HG02973 (cell line): Measurements from ENCODE around the gene MTHFD2L.
"Not testable (repeated sequence)": the region's sequence is repeated elsewhere in the genome, so short reads cannot be mapped to it uniquely, and the experiment has no call there.

Experiments
- ATAC-seq: cut with Tn5 transposase; IDR thresholded peaks from one replicate; pipeline ENCODE4 v1.9.1; 2021; ENCODE audit warnings: moderate library complexity; ENCODE audit not compliant: unreplicated experiment

Gene MTHFD2L

GRCh38 chr4:74157561-74158465 is at the start of gene MTHFD2L:
TSS of gene MTHFD2L (plus strand) at chr4:74158118. CDS start at chr4:74158139, 21 bp downstream.
- ATAC-seq = peak; percentile 97

DNA sequence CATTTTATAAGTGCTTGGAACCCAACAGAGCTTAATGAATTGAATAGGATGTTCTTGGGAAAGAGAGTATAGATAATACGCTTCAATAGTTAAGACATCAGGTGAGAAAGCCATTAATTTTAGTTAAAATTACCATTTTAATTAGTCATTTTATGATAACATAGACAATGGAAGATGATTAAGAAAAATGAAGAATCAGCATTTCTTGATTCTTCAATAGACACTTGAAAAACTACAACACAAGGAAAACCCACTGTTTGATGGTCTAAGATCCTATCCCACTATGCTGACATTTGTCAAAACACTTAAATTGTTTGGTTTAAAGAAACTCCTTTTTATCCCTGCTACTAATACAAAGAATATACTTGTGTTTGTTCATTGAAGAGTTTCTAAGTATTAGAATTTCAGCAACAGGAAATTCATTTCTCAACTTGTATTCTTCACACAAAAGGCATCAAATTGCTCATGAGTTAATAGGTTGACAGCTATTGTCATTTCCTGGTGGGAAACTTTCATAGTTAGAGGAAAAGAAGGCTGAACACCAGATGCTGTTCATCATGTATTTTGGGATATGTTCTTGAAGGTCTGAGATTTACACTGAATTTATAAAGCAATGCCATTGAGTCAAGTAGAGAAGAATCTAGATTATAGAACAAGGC is 49.3 kb upstream of the MTHFD2L start:
- no peak for ATAC-seq

DNA sequence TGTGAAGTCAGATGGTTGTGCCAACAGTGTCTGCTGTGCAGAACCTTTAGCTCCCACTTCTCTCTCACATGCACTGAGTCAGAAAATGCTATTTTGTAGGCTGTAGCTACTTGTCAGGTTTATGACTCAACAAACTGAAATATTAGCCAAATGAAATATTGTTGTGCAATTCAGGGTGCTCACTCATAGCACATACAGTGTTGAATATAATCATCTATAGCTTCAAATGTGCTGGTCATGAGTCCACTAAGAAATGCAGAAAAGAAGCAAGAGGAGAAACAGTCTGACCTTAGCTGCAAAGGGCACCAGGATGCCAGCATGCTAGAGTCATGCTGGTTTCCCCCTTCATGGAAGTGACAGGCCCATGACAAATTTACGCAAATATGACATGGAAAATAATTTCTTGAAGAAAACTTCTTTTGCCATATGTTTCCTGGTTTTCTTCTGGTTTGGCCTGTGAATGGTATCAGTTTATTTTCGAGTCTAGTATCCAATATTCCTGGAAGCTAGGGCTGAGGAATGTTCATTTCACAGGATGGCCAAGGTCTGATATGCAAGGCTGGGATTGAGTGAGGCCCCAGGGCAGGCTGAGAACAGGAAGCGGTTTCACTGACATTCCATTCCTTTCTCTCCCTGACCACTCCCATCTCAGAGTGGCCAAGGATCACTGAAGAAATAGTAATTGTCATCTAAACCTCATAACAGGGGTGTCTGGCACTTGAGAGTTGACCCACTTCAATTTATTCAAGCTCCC is 48.6 kb upstream of the MTHFD2L start:
- ATAC-seq = no peak

GRCh38 chr4:74109870-74110605 is 47.9 kb upstream of the MTHFD2L start:
- ATAC-seq = no peak

DNA sequence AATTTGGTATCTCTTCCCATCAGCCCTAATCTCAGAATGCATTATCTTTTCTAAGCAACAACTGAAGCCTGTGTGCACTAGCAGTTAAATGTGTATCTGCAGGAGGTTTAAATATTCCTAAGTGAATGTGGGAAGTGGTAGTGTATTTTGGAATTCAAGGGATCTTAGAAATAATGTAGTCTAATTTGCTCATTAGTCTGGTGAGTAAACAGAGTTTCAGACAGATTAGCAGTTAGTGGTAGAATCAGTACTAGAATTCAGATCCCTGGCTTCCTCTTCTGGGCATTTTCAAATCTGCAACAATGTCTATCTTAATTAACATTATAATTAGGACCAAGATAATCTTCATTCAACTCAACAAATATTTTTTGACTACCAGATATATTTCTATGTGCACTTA is 47.2 kb upstream of the MTHFD2L start:
- no peak for ATAC-seq

DNA sequence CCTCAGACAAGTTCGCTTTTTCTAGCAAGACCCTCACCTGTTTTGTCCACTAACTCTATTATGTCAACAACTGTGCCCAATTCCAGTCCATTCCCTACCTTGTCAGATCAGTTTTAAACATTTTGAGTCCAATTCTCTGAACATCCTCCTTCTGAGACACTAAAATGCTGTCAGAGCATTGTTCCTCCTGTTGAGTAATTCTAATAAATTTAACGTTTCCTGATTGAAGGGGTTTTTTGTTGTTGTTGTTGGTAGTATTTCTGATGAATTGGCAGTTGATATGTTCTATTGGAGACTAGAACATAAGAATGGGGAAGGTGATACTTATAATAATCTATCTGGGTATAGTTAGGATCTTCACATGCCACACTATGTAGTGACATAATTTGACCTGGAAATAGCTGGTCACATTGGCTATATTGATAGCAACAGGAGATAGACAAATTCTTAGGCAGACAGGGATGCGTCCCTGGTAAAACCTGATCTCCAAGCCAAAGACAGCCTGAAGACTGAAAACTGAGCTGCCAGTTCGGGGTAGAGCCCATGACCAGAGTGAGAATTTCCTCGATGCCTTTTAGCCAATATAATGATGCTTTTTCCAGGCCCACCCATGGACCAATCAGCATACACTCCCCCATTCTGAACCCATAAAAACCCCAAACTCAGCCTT is 46.5 kb upstream of the MTHFD2L start:
- no peak for ATAC-seq

DNA sequence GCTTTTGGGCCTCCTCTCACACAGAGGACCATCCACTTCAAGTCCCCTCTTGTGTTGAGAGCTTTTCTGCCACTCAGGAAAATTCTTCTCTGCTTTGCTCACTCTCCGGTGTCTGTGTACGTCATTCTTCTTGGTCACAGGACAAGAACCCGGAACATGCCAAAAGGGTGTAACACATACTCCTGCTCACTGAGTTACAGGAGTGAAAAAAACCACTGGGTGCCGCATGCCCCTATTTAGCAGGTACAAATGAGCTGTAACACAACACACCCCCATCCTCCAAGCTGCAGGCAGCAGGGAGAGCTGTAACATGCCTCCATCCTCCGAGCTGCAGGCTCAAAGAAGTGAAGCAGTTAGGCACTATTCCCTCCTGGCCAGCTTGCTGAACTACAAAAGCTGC is 45.9 kb upstream of the MTHFD2L start:
- no peak for ATAC-seq

DNA sequence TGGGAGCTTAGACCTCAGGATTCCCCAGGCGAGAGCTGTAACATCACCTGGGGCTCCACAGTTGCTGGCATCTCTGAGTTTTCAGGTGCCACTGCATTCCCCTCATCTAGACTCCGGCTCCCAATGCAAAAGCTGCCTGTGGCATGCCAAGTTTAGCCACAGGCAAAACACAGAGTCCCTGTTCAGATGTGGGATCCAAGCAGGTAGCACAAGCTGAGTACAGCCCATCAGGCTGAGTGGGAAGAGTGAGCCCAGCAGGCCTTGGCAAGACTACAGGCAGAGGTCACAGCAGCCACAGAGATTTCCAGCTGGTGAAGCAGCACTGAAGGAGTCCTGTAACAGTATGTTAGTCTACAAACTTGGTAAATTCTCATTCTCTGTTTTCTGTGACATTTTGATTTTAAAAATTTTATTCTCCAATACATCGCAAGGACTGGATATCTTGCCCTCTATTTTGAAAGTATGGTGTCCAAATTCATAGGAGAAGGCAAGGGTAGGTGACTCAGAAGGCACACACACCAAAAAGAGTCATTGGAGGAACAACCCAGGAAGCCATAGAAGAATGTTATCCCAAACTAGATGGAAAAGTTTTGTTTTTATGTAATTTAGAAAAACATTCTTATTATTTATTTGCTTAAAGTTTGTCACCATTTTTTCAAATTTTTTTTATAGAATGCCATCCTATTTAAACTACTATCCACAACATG is 45.4 kb upstream of the MTHFD2L start:
- ATAC-seq = no peak

DNA sequence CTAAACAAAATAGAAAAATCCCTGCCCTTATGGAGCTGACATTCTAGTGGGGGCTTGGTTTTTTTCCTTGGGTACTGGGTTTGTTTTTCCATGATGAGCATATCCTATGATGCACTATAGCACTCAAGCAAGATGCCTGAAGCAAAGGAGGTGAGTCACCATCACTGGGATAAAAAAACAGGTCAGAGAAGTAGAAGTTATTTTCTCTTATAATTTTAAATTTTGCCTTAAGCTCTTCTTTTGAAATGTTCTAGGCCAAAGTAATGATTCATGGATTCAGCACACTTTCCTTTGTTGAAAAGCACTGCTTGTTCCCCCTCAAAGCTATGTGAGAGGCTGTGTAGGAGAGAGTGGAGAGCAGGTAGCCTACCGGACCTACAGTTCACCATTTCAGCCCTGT is 43.7 kb upstream of the MTHFD2L start:
- ATAC-seq = no peak

GRCh38 chr4:74117024-74117534 is 40.8 kb upstream of the MTHFD2L start:
- ATAC-seq = no peak

DNA sequence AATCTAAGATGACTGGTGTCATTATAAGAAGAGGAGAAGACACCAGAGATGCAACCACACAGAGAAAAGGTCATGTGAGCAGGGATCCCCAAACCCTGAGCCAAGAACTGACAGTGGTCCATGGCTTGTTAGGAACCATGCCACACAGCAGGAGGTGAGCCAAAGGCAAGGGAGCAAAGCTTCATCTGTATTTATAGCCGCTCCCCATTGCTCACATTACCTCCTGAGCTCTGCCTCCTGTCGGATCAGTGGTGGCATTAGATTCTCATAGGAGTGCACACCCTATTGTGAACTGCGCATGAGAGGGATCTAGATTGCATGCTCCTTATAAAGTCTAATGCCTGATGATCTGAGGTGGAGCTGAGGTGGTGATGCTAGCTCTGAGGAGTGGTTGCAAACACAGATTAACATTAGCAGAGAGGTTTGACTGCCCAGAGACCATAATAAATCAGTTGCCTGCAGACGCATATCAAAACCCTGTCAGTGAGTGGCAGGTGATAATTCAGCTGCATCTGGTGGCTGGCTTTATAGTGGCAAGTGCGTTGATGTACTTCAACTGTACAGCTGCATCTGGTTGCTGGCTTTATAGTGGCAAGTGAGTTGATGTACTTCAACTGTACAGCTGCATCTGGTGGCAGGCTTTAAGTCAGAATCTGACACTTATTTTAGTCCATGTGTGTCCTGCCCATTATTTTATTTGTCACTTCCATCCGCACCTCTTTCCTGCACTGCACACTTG is 39.1 kb upstream of the MTHFD2L start:
- ATAC-seq = no peak

- ATAC-seq = no peak
Observed at GRCh38 chr4:74120086-74120485, 37.8 kb upstream of the MTHFD2L start.

DNA sequence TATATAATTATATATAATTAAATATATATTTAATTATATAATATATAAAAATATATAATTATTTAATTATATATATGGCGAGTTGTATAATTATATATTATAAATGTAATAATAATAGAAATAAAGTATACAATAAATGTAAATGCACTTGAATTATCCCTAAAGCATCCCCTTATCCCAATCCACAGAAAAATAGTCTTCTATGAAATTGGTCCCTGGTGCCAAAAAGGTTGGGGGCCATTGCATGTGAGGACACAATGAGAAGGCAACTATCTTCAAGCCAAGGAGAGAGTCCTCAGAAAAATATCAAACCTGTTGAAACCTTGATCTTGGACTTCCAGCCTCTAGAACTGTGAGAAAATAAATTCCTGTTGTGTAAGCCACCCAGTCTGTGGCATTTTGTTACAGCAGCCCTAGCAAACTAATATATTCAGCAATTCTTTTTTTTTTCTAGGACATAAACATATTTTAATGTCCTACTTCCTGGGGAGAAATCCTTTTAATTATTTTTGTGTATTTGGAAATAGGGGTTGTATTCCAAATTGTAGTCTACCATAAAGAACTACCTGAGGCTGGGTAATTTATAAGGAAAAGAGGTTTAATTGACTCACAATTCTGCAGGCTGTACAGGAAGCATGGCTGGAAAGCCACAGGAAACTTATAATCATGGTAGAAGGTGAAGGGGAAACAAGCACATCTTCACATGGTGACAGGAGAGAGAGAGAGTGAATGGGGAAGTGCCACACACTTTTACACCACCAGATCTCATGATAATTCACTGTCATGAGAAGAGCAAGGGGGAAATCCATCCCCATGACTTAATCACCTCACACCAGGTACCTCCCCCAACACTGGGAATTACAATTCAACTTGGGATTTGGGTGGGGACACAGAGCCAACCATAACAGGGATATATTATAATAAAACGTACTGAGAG is 36.0 kb upstream of the MTHFD2L start:
- no peak for ATAC-seq

GRCh38 chr4:74123065-74123728 is 34.7 kb upstream of the MTHFD2L start:
- no peak for ATAC-seq

GRCh38 chr4:74125029-74125428 is 32.9 kb upstream of the MTHFD2L start:
- ATAC-seq = no peak

- no peak for ATAC-seq
Observed at GRCh38 chr4:74127745-74128144, 30.2 kb upstream of the MTHFD2L start.

DNA sequence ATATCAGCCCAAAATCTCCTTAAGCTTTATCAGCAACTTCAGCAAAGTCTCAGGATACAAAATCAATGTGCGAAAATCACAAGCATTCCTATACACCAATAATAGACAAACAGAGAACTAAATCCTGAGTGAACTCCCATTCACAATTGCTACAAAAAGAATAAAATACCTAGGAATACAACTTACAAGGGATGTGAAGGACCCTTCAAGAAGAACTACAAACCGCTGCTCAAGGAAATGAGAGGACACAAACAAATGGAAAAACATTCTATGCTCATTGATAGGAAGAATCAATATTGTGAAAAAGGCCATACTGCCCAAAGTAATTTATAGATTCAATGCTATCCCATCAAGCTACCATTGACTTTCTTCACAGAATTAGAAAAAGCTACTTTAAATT is 27.1 kb upstream of the MTHFD2L start:
- not testable (repeated sequence) for ATAC-seq
